Spleen (tissue), 11 donors: ENCODE measurements around the gene POLE3. TPM values are rescaled to one million over a fixed set of nuclear protein-coding genes. Genes with fewer than 3 reads are reported as not detected.
A peak's percentile ranks its signal among the peaks of the same experiment; 100 is the strongest.

Source experiments
- DNase-seq: peaks from one replicate; pipeline ENCODE4 v3.0.0-alpha.2; 2020
- H3K27ac ChIP-seq, 8 donors: fragments of 200-600 bp; sonication (generic) in 7 of 8; 1 replicate in 4 of 8; 2 replicates in 4 of 8; pipeline versions ENCODE4 v1.5.0 to v1.8.0; 2016 to 2021; ENCODE audit warnings: inconsistent platforms in 4 of 8, mild to moderate bottlenecking in 4 of 8, moderate library complexity in 1 of 8
- H3K27me3 ChIP-seq, 7 donors: fragments of 200-600 bp; sonication (generic) in 6 of 7; replicated peaks in 1 of 7; 1 replicate in 4 of 7; 2 replicates in 3 of 7; pipeline versions ENCODE4 v1.5.0 to v1.8.0; 2016 to 2021; ENCODE audit warnings: inconsistent platforms in 3 of 7, mild to moderate bottlenecking in 1 of 7
- H3K36me3 ChIP-seq, 6 donors: fragments of 200-600 bp; sonication (generic) in 5 of 6; 1 replicate in 4 of 6; 2 replicates in 2 of 6; pipeline versions ENCODE4 v1.5.0 to v1.8.0; 2016 to 2021; ENCODE audit warnings: inconsistent platforms in 2 of 6
- H3K4me1 ChIP-seq, 6 donors: fragments of 200-600 bp; sonication (generic) in 5 of 6; 1 replicate in 3 of 6; 2 replicates in 3 of 6; pipeline versions ENCODE4 v1.5.0 to v1.8.0; 2016 to 2021; ENCODE audit warnings: inconsistent platforms in 3 of 6
- H3K4me3 ChIP-seq, 8 donors: fragments of 200-600 bp; sonication (generic) in 7 of 8; 1 replicate in 4 of 8; 2 replicates in 4 of 8; pipeline versions ENCODE4 v1.5.0 to v1.8.0; 2016 to 2021; ENCODE audit warnings: inconsistent platforms in 4 of 8, mild to moderate bottlenecking in 4 of 8, moderate library complexity in 2 of 8
- H3K9me3 ChIP-seq, 8 donors: fragments of 200-600 bp; sonication (generic) in 7 of 8; 1 replicate in 4 of 8; 2 replicates in 4 of 8; pipeline versions ENCODE4 v1.5.0 to v1.8.0; 2016 to 2021; ENCODE audit warnings: inconsistent platforms in 4 of 8
- CTCF ChIP-seq, 11 experiments: fragments of 200-600 bp in 7 of 11; fragments of 450-650 bp in 4 of 11; sonication (generic) in 4 of 11; IDR thresholded peaks in 8 of 11; conservative IDR thresholded peaks in 3 of 11; 1 replicate in 7 of 11; 2 replicates in 4 of 11; pipeline versions ENCODE4 v1.4.0 to v1.8.0; 2016 to 2021; ENCODE audit warnings: antibody characterized with exemption in 11 of 11, inconsistent platforms in 4 of 11, mild to moderate bottlenecking in 1 of 11
- POLR2A ChIP-seq, 3 donors: fragments of 450-650 bp; IDR thresholded peaks; one replicate each; pipeline ENCODE4 v1.5.1; 2017; ENCODE audit warnings: antibody characterized with exemption in 3 of 3, mild to moderate bottlenecking in 1 of 3
- POLR2AphosphoS5 ChIP-seq, 3 donors: sonication (generic); formaldehyde crosslinking; IDR thresholded peaks; one replicate each; pipeline ENCODE4 v1.5.1; 2017; ENCODE audit warnings: antibody characterized with exemption in 3 of 3
- WGBS, 5 donors: extraction: QIAGEN DNeasy Blood & Tissue Kit in 3 of 5; methylation state at CpG; one replicate each; pipeline versions ENCODE4 v1.1.5 to v1.1.7; 2013 to 2018; 5-methylcytosine and 5-hydroxymethylcytosine counted together
- intact Hi-C: fragments of 100-400 bp; cut with DNase I; formaldehyde crosslinking; loops from one replicate; pipeline ENCODE4 v1.15.0; 2023; ENCODE audit warnings: low total_unique reads
- polyA plus RNA-seq, 3 donors: library from polyadenylated mRNA; stranded (reverse); fragments of 200-250 nt; gene quantifications; one replicate each; pipeline ENCODE4 v1.2.1, GENCODE V29; 2013
- total RNA-seq, 7 donors: library from RNA; depleted of rRNA in 3 of 7; stranded (reverse); fragments of >200 nt in 3 of 7; fragmentation: NEBNext Ultra II Directional in 4 of 7; extraction: Animal tissue kit (Norgen Biotek cat#: 25700) in 4 of 7; gene quantifications; one replicate each; pipeline versions ENCODE4 v1.1.0 to v1.2.1, GENCODE V29; 2016 to 2021
- donor health status: healthy with polysubstance abuse.
- donor health status: DM: no; HTN: no; CAD: no; lungs with moderate emphysema.
- donor health status: DM: no; HTN: no; CAD: no.
- donor health status: Bipolar disorder and iron deficiency.
- donor health status: healthy.
- donor health status: DM: no; HTN: no; CAD: no.
- donor health status: DM: yes; HTN: yes; CAD: no.

The POLE3 gene
- total and polyA plus RNA-seq, 10 donors = 29.3 to 53.0 (median 37.0) TPM

- Histone ChIP-seq H3K27ac (no peak overlapping the region), H3K27me3 (no peaks in the 10 kb centered on the region), H3K9me3 (no peaks in the 10 kb centered on the region), H3K36me3 (peaks cover 0 to 98% (median 54%) of the 10 kb centered on the region in 6 donors), H3K4me3 (no peak overlapping the region), H3K4me1 (no peaks in the 10 kb centered on the region)
- TF ChIP-seq POLR2A (IDR thresholded peaks at IDR 0.05) = no peak
- TF ChIP-seq CTCF (IDR thresholded peaks at IDR 0.05 in 8 of 11, conservative IDR thresholded peaks at IDR 0.05 in 3 of 11) = no peak
- TF ChIP-seq POLR2AphosphoS5 (IDR thresholded peaks at IDR 0.05) = no peak
- DNase-seq = no peak
- intact Hi-C loops = no loop called here
- WGBS, 5 donors = 95 to 98% (median 97%) methylated on average over 16 to 17 of the region's 17 CpGs
Observed at GRCh38 chr9:113390192-113390960, 20.1 kb downstream of the POLE3 start.

- Histone ChIP-seq H3K27ac (no peak overlapping the region), H3K9me3 (no peaks in the 10 kb centered on the region), H3K4me3 (no peak overlapping the region), H3K4me1 (no peaks in the 10 kb centered on the region), H3K27me3 (no peaks in the 10 kb centered on the region), H3K36me3 (peaks cover 0 to 89% (median 54%) of the 10 kb centered on the region in 6 donors)
- 92 to 98% (median 93%) methylated on average over 10 to 11 of the region's 11 CpGs for WGBS, 5 donors
- TF ChIP-seq POLR2AphosphoS5 (IDR thresholded peaks at IDR 0.05) = peak in 1 of 3 donors; percentile 10
- no peak for TF ChIP-seq POLR2A (IDR thresholded peaks at IDR 0.05)
- no peak for DNase-seq
- intact Hi-C loops = no loop called here
Observed at GRCh38 chr9:113389451-113389850, 21.0 kb downstream of the POLE3 start.

GRCh38 chr9:113388833-113389232 lies 21.6 kb downstream of the POLE3 start:
- 90 to 98% (median 95%) methylated on average over 11 to 13 of the region's 13 CpGs for WGBS, 5 donors

GRCh38 chr9:113387560-113388230 lies 22.8 kb downstream of the POLE3 start:
- no peaks in the 10 kb centered on the region for H3K9me3 ChIP-seq
- H3K27me3 ChIP-seq = no peaks in the 10 kb centered on the region
- no peak overlapping the region for H3K4me3 ChIP-seq
- no peak overlapping the region for H3K27ac ChIP-seq
- intact Hi-C loops = no loop called here
- no peaks in the 10 kb centered on the region for H3K4me1 ChIP-seq
- no peak for DNase-seq
- H3K36me3 ChIP-seq = peaks cover 0 to 73% (median 50%) of the 10 kb centered on the region in 6 donors
- 77 to 92% (median 86%) methylated on average over 4 to 9 of the region's 9 CpGs for WGBS, 5 donors
- TF ChIP-seq CTCF (IDR thresholded peaks at IDR 0.05 in 8 of 11, conservative IDR thresholded peaks at IDR 0.05 in 3 of 11) = no peak

More at GRCh38 chr9:113388833-113389232, 21.6 kb downstream of the POLE3 start:
- H3K4me3 ChIP-seq = no peak overlapping the region
- intact Hi-C loops = no loop called here
- TF ChIP-seq POLR2A (IDR thresholded peaks at IDR 0.05) (no peak), POLR2AphosphoS5 (IDR thresholded peaks at IDR 0.05) (no peak), CTCF (IDR thresholded peaks at IDR 0.05 in 8 of 11, conservative IDR thresholded peaks at IDR 0.05 in 3 of 11) (no peak)
- no peaks in the 10 kb centered on the region for H3K27me3 ChIP-seq
- peaks cover 0 to 84% (median 54%) of the 10 kb centered on the region in 6 donors for H3K36me3 ChIP-seq
- no peak for DNase-seq
- no peak overlapping the region for H3K27ac ChIP-seq
- H3K9me3 ChIP-seq = no peaks in the 10 kb centered on the region
- no peaks in the 10 kb centered on the region for H3K4me1 ChIP-seq
